HK-2 (cell line): Measurements from ENCODE around the gene OBP2A.

Experiments used
- DNase-seq: peaks from one replicate; pipeline ENCODE4 v3.0.0-alpha.2; 2018; ENCODE audit not compliant: unreplicated experiment

Gene OBP2A

DNA sequence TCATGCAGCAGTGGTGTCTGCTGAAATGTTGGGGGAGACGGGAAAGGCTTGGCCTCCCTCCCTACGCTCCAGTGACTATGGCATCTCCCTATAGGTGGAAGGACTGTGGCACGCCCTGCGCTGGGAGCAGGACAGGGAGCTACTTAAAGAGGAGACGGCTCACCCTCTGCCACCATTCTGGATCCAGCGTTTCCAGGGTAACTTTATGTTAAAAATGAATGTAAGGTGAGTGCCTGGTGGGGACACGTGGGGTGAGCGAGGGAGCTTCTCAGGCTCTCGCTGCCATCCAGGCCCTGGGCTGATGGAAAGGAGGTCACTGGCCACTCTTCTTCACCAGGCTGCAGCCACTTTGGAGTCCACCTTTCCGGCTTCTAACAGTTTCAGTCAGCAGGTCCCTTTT is 31.3 kb downstream of the OBP2A start:
- no peak for DNase-seq

DNA sequence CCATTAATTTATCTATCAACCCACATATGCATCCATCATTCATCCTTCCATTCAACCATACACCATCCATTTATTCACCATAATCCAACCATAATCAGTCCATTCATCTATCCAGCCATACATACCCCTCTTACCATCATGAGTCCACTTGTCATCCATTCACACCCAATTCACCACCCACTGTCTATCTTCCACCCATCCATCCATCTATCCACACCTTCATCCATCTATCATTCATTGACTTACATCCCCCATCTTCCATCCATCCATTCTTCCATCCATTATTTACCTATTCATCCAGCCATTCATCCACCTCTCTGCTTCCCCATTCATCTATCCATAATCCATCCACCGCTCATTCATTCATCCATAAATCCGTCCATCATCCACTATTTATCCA is 33.4 kb downstream of the OBP2A start:
- no peak for DNase-seq

DNA sequence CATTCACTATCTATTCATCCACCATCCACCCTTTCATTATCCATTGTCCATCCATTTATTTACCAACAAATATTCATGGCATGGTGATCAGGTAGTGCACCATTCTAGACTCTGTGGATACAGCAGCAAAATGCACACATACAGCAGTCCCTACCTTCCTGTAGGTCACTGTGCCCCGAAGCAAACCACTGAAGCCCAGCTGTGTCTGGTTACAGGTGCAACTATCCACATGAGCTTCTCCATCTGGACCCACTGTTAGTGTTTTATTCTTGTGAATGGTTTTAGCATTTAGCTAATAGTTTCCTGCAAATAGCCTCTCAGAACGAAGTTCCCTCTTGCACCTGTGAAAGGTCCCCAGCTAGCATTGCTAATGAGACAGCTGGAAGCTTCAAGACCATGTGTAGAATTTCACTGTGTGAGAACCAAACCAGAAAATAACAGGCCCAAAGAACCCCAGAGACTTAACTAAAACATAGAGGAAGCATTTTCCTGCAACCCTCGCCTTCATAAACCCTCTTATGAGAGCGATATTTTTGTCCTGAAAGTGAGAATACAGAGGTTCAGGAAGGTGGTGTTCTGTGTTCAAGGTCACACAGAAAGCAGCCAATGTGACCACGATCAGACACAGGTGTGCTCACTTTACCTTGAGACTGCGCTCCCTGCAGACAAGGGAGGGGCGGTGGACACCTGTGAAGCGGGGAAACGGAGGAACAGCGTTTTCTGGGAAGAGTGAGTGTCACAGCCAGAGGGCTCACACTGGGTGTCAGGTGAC is 34.1 kb downstream of the OBP2A start:
- no peak for DNase-seq

DNA sequence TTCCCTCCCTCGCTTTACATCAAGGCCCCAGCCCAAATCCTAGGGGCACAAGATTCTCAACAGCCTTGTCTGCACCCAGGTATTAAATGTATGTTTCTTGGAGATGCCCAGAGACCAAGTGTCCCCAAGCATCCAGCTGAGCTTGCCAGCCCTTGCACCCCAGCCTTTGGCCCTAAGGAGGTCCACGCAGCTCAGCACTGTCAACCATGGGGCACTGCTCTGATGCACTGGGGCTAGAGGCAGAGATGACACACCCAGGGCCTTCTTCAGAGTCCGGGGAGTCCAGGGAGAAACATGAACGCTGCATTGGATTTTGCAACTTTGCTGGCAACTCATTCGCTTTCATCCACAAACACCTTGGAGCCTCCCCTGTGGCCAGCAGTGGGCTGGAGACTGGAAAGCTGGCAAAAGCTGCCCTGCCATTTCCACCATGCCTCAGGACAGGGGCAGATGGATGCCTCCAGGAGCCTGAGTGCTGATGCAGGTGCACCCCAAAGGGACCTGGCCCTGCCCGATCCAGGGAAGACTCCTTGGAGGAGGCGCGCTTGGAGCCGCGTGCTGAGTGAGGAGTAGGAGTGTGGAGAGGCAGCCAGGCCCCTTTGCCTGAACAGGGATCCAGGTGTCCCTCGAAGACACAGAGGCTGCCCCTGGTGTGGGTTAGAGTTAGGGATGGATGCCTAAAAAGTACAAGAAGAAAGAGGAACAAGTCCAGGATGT is 34.9 kb downstream of the OBP2A start:
- DNase-seq = no peak

DNA sequence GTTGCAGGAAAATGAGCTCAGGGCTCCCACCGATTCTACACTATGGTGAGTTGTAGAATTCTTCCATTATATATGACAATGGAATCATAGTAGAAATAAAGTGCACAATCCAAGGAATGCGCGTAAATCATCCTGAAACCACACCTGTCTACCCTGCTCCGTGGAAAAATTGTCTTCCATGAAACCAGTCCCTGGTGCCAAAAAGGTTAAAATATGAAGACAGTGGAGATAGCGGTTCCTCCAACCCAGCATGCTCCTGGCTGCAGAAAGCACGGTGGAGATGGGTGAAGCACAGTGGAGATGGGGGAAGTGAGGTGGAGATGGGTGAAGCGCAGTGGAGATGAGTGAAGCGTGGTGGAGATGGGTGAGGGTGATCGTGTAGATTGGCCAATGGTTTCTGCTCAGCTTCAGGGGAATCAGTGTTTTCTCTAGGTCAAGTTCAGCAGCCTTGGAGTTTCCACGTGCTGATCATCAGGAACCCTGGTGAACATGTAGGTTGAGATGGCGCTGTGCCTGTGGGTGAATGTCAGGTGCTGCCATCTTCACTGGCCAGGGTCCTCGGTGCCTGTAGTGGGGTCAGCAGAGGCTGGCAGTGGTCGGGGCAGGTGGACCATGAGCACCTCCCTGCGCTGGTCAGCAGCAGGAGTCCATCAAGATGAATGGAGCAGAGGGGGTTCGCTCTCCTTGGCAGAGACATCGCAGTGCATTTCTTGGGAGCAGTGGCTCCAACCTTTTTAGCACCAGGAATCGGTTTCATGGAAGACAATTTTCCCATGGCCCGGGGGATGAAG is 35.9 kb downstream of the OBP2A start:
- DNase-seq = no peak

DNA sequence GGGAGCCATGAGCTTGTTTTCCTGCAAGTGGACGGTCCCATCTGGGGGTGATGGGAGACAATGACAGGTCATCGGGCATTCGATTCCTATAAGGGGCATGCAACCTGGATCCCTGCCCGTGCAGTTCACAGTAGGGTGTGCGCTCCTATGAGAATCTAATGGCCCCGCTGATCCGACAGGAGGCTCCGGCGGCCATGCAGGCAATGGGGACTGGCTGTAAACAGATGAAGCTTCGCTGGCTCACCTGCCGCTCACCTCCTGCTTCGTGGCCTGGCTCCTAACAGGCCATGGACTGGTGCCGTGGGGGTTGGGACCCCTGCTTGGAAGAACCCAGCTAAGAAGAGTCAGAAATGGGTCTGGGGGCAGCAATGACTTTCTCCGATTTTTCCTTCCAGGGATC is 36.6 kb downstream of the OBP2A start:
- DNase-seq = no peak

DNA sequence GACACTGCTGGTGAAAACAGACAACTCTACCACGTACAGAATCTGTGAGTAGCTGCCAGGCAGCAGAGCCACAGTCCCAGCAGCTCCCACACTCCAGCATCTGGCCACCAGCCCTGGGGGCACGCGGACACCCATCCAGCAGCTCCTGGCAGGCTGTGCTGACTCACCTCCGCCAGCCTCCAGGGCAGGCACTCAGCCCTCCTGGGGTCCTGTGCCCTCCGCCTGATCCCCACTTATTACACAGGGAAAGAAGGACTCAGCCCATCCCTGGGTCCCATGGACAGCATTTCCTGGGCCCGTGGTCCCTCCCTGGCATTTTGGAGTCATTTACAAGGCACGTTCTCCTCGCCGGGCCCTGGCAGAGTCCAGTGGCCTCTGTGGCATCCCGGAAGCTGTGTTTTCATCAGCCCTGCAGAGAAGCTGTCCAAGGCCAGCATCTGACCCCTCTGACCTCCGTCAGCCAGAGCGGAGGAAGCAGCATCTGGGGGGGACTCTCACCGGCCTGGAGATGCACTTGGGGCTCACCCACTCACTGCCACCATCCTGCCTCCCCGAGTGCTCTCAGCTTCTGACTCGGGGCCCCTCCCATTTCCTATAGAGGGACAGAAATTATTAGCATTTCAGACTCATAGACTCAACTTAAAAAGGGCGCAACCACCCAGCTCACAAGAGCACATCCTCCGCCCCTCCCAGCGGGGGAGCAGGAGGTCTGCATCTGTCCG is 37.2 kb downstream of the OBP2A start:
- DNase-seq = no peak

DNA sequence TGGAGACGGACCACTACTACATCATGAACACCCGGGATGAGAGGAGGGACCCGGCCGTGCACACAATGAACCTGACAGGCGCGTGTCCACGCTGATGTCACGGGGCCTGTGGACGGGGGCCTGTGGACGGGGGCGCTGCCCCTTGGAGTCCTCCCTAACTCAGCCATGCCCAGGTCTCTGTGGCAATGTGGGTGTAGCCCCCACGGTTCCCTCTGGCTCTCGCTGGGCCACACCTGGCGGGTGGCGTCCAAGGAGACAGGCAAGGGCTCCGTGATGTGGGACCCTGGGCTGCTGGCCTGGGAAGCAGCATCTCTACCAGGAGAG is 37.7 kb downstream of the OBP2A start:
- DNase-seq = no peak

DNA sequence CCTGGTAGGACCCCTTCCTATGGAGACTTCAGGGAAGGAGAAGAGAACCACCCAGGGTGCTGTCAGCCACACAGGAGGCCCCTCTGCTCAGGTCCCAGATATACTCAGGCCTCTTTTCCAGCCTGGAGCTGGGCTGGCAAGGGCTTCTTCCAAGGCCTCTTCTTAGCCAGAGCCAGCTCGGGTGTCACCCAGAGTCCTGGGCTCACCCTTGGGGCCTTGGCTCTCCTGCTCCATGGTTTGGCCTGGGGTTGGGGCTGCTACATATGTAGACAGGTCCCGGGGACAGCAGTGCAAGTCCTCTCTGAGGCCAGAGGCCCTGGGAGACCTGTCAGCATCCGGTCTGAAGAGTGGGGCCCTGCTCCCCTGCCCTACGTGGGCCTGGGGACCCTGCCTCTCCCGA is 38.4 kb downstream of the OBP2A start:
- no peak for DNase-seq

DNA sequence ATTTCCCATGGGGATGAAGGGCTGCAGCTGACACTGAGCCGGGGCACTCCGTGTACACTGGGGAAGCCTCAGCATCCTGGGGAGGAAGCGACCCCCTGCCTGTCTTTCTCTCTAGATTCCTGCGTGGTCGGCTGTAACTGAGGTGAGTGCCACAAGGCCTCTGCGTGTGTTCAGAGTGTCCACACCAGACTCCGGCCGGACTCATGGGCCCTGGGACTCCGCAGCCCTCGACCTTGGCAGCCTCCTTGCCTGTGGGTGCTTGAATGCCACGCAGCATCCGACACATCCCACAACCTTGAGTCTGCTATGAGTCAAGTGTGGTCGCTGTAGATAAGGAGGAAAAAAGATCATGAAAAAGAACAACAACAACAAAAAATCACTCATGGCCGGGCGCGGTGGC is 39.0 kb downstream of the OBP2A start:
- DNase-seq = no peak

DNA sequence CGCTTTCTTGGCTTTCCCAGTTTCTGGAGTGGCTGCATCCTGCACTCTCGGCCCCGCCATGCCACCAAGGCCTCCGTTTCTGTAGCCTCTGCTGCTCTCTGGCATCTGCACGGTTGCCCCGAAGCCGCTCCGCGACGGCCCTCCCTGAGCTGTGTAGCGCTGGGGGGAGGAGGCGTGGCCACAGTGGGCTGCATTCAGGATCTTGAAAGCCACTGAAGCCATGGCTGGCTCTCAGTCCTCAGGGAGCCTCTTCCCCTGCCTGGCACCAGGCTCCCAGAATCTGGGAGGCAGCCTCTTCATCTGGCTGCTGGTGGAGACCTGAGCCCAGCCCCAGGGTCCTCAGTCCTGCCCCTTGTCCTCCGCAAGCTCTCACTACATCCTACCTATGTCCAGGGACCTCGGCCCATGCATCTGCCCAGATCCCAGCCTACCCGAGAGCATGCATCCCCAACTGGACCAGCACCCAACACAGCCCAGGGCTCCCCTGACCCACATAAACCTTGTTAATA is 40.7 kb downstream of the OBP2A start:
- no peak for DNase-seq

DNA sequence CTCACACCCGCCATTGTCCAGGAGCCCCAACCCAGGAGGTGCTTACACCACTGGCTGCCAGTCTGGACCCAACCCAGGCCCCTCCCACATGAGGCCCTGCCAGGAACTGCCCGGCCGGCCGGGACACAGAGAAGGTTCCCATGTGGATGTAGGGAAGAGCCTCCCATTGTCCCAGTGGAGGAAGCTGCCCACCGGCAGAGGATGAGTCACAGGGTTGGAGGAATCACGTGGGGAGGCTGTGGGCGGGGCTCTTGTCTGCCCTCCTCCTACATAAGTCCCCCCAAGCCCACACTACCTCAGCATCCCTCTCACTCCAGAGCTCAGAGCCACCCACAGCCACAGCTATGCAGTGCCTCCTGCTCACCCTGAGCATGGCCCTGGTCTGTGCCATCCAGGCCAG is 41.7 kb downstream of the OBP2A start:
- no peak for DNase-seq

DNA sequence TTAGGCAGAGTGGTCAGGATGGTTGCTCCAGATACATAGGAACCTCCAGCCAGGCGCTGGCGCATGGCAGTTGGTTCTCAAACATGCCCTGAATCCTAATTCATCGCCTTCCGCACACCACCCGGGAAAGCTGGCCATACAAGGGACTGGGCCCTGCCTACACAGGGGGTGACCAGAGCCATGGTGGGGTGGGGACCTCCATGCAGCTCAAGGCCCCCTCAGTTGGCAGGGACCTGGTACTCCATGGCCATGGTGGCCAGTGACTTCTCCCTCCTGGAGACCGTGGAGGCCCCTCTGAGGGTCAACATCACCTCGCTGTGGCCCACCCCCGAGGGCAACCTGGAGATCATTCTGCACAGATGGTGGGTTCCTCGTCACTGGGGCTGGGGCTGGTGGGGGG is 42.4 kb downstream of the OBP2A start:
- DNase-seq = no peak

DNA sequence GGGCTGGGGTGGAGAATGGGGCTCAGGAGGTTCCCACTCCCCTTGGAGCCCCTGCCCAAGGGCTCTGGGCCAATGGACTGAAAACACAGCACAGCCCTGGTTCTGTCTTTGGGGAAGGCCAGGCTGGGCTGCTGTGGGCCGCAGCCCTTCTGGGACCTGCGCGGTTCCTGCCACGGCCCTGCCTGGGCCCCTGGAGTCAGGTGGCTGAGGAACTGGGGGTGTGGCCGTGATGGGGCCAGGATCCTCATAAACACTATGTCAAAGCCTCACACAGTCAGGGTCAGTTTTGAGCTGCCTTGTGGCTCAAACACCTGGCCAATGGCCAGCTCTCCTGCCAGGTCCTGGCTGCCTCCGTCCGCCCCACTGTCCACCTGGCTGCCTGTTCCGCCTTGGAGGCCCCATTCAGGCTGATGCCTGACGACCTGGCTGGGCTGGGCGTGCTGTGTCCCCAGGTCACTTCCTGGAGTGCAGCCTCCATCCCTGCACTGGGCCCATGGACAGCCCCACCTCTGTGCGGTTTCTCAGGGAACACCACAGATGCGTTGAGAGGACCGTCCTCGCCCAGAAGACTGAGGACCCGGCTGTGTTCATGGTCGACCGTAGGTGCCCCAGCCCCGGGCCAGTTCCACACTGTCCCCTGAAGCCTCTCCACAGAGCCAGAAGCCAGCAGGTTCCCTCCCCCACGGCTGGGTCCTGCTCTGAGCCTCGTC is 43.1 kb downstream of the OBP2A start:
- DNase-seq = no peak

DNA sequence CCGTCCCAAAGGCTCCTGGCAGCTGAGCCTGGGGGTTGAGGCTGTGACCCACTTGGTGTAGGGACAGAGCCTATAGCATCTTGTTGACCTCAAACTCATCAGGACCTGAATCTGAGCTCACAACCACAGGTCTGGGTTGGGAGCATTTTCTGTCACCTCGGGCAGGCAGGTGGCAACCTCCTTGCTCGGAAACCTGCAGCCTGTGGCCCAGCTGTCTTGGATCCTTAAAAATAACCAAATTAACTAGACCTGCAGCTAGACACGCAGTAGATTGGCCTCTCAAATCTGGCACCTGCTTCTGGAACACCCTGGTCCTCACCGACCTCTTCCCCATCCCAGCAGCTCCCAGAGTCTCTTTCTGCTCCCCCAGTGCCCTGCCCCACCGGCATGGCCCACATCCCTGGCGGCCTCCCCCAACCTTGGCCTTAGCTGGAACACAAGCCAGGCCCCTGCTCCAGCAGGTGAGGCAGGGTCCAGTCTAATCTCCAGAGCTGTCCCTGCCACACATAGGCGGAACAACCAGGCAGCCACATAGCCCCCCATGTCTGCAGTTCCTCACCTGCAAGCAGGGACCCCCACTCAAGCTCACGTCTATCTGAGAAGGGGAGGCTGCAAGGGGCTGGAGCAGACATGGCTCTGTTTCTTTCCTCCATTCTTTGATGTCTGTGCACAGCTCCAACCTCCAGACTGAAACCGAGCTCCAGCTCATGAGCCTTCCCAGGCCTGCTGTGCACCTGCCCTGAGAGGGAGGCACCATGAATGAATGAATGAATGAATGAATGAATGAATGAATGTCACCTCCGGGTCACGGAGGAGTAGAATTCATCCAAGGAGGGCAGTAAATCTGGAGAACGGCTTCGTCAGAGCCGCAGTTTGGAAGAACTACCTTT is 43.9 kb downstream of the OBP2A start:
- no peak for DNase-seq

DNA sequence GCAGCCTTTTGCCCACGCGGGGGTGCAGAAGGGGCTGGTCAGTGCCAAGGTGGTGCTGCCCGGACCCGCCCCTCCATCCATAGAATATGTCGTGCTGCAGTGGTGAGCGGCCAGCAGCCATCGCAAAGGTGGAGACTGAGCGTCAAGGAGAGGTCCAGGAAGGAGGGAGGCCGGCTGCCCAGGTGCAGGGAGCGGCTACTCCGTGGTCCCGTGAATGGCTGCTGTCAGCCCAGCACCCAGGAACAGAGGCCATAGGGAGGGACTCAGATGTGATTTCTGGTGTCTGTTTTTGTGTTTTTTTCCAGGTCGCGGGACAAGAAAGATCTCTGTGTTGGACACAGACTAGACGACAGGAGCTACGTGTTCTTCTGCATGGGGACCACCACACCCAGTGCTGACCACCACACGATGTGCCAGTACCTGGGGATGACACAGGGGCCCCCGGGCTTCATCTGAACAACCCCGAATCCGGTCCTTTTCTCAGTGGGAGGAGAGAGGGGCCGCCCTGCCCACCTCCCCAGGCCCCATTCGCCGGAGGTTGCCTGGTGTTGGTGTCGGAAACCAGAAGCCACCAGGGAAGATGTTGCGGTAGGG is 44.7 kb downstream of the OBP2A start:
- DNase-seq = no peak

DNA sequence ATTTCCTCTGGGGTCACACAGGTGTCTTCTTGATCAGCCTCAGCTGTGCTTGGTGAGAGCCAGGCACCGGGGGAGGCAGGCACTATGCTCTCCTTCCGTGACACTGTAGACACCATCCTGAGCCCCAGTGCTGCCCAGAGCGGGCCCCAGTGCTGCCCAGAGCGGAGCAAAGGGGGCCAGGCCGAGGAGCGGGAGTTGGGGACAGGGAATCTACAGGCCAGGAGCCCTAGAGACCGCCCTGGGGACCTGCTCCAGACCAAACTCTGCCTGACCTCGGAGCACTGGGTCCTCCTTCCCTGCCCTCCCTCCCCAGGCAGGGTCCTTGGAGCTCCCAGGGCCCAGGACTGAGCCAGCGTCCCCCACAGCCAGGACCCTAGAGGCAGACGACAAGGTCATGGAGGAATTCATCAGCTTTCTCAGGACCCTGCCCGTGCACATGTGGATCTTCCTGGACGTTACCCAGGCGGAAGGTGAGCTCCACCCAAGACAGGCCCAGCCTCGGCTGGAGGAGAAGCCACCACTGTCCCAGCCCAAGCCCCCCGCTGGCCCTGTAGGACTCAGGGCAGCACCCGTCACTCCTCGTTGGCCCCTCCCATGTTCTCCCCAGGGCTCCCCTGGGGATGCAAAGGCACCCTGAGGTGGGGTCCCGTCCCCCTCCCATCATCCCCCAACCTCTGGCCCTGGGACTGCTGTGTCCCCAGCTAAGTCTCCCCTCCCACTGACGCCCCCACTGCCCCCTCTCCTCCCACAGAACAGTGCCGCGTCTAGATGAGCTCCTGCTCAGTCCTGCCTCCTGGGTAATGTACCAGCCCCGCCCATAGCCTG is 45.8 kb downstream of the OBP2A start:
- no peak for DNase-seq

DNA sequence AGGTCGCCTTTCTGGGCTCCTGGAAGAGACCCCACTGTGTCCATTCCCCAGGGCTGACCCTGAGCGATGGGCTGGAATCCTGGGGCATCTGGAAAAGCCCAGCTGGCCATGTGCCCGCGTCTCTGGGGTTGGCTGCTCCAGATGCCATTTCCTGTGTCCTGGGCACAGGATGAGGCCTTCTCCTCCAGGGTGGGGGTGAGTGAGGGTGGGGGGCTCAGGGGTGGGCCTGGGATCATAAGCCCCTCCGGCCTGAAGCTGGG is 46.3 kb downstream of the OBP2A start:
- no peak for DNase-seq

DNA sequence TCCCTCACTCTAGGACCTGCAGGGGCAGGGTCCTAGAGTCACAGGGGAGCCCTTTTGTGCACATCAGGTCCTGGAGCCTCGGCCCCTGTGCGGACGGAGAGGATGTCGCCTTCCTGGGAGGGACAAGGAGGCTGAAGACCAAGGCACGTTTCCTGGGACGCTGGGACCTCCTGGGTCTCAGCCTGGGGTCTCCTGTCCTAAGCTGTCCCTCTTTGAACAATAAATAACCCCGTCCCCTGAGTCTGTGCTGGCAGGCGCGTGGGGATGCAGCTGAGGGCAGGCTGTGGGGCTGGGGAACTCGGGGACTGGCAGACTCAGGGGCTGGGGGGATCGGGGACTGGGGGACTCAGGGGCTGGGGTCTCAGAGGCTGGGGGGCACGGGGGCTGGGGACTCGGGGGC is 46.7 kb downstream of the OBP2A start:
- no peak for DNase-seq
